HEK293 (cell line): Measurements from ENCODE around the gene OCSTAMP.

ENCODE experiments used
- MYNN ChIP-seq: fragments of 450-650 bp; formaldehyde crosslinking; IDR thresholded peaks from 2 replicates; pipeline ENCODE4 v1.5.1; 2016; ENCODE audit warnings: missing biosample characterization, missing genetic modification characterization, borderline replicate concordance
- SP7 ChIP-seq: fragments of 450-650 bp; formaldehyde crosslinking; IDR thresholded peaks from 2 replicates; pipeline ENCODE4 v1.5.1; 2016; ENCODE audit warnings: missing biosample characterization, missing genetic modification characterization
- TRIM28 ChIP-seq: IDR thresholded peaks from 2 replicates; pipeline ENCODE4 v1.6.1; 2011; ENCODE audit warnings: low read length, control low read depth, borderline replicate concordance
- ZBTB1 ChIP-seq: fragments of 450-650 bp; formaldehyde crosslinking; IDR thresholded peaks from 2 replicates; pipeline ENCODE4 v1.5.1; 2016; ENCODE audit warnings: missing biosample characterization, missing genetic modification characterization
- ZEB2 ChIP-seq: fragments of 450-650 bp; formaldehyde crosslinking; IDR thresholded peaks from 2 replicates; pipeline ENCODE4 v1.5.1; 2016; ENCODE audit warnings: missing biosample characterization, missing genetic modification characterization
- ZFP41 ChIP-seq: fragments of 450-650 bp; formaldehyde crosslinking; IDR thresholded peaks from 2 replicates; pipeline ENCODE4 v1.5.1; 2016; ENCODE audit warnings: missing biosample characterization, missing genetic modification characterization, borderline replicate concordance
- ZNF2 ChIP-seq: fragments of 450-650 bp; formaldehyde crosslinking; IDR thresholded peaks from 2 replicates; pipeline ENCODE4 v1.5.1; 2016; ENCODE audit warnings: missing biosample characterization, missing genetic modification characterization
- TF ChIP-seq, protein P1 (sequence below): fragments of 450-650 bp; formaldehyde crosslinking; IDR thresholded peaks from 2 replicates; pipeline ENCODE4 v1.5.1; 2016; ENCODE audit warnings: missing biosample characterization, missing genetic modification characterization
- TF ChIP-seq, protein P2 (sequence below): fragments of 450-650 bp; formaldehyde crosslinking; IDR thresholded peaks from 2 replicates; pipeline ENCODE4 v1.5.1; 2016; ENCODE audit warnings: missing biosample characterization, missing genetic modification characterization
- TF ChIP-seq, protein P3 (sequence below): fragments of 450-650 bp; formaldehyde crosslinking; IDR thresholded peaks from 2 replicates; pipeline ENCODE4 v1.5.1; 2016; ENCODE audit warnings: missing biosample characterization, missing genetic modification characterization
- TF ChIP-seq, protein P4 (sequence below): fragments of 450-650 bp; formaldehyde crosslinking; IDR thresholded peaks from 2 replicates; pipeline ENCODE4 v1.5.1; 2017; ENCODE audit warnings: missing biosample characterization, missing genetic modification characterization

DNA sequence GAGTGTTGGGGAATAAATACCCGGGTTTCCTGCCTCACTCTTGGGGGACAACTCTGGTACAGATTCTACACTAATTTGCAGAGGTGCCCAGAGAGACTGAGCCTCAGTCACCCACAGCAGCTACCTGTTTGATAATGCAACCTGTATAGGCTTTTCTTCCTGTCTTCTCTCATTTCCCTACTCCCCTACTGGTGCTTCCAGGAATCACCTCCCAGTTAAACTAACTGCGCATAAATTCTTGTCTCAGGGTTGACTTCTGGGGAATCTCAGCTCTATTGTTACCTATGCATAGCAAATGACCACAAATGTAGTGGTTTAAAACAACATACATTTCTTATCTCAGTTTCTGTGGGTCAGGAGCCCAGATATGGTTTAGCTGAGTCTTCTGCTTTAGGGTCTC, 11.3 kb downstream of the OCSTAMP start:
- TF ChIP-seq, protein P1, sequence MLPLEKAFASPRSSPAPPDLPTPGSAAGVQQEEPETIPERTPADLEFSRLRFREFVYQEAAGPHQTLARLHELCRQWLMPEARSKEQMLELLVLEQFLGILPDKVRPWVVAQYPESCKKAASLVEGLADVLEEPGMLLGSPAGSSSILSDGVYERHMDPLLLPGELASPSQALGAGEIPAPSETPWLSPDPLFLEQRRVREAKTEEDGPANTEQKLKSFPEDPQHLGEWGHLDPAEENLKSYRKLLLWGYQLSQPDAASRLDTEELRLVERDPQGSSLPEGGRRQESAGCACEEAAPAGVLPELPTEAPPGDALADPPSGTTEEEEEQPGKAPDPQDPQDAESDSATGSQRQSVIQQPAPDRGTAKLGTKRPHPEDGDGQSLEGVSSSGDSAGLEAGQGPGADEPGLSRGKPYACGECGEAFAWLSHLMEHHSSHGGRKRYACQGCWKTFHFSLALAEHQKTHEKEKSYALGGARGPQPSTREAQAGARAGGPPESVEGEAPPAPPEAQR (tag by site-specific recombination), result no peak
- TF ChIP-seq, protein P2, sequence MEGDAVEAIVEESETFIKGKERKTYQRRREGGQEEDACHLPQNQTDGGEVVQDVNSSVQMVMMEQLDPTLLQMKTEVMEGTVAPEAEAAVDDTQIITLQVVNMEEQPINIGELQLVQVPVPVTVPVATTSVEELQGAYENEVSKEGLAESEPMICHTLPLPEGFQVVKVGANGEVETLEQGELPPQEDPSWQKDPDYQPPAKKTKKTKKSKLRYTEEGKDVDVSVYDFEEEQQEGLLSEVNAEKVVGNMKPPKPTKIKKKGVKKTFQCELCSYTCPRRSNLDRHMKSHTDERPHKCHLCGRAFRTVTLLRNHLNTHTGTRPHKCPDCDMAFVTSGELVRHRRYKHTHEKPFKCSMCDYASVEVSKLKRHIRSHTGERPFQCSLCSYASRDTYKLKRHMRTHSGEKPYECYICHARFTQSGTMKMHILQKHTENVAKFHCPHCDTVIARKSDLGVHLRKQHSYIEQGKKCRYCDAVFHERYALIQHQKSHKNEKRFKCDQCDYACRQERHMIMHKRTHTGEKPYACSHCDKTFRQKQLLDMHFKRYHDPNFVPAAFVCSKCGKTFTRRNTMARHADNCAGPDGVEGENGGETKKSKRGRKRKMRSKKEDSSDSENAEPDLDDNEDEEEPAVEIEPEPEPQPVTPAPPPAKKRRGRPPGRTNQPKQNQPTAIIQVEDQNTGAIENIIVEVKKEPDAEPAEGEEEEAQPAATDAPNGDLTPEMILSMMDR (tag by site-specific recombination), result no peak
- TF ChIP-seq, protein P3, sequence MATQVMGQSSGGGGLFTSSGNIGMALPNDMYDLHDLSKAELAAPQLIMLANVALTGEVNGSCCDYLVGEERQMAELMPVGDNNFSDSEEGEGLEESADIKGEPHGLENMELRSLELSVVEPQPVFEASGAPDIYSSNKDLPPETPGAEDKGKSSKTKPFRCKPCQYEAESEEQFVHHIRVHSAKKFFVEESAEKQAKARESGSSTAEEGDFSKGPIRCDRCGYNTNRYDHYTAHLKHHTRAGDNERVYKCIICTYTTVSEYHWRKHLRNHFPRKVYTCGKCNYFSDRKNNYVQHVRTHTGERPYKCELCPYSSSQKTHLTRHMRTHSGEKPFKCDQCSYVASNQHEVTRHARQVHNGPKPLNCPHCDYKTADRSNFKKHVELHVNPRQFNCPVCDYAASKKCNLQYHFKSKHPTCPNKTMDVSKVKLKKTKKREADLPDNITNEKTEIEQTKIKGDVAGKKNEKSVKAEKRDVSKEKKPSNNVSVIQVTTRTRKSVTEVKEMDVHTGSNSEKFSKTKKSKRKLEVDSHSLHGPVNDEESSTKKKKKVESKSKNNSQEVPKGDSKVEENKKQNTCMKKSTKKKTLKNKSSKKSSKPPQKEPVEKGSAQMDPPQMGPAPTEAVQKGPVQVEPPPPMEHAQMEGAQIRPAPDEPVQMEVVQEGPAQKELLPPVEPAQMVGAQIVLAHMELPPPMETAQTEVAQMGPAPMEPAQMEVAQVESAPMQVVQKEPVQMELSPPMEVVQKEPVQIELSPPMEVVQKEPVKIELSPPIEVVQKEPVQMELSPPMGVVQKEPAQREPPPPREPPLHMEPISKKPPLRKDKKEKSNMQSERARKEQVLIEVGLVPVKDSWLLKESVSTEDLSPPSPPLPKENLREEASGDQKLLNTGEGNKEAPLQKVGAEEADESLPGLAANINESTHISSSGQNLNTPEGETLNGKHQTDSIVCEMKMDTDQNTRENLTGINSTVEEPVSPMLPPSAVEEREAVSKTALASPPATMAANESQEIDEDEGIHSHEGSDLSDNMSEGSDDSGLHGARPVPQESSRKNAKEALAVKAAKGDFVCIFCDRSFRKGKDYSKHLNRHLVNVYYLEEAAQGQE, result no peak
- no peak for TF ChIP-seq SP7
- TF ChIP-seq, protein P4, sequence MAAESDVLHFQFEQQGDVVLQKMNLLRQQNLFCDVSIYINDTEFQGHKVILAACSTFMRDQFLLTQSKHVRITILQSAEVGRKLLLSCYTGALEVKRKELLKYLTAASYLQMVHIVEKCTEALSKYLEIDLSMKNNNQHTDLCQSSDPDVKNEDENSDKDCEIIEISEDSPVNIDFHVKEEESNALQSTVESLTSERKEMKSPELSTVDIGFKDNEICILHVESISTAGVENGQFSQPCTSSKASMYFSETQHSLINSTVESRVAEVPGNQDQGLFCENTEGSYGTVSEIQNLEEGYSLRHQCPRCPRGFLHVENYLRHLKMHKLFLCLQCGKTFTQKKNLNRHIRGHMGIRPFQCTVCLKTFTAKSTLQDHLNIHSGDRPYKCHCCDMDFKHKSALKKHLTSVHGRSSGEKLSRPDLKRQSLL (tag by site-specific recombination), result no peak
- no peak for TF ChIP-seq TRIM28
- no peak for TF ChIP-seq ZFP41 (tag by site-specific recombination)
- no peak for TF ChIP-seq ZBTB1 (tag by site-specific recombination)
- no peak for TF ChIP-seq ZEB2
- no peak for TF ChIP-seq ZNF2 (tag by site-specific recombination)
- no peak for TF ChIP-seq MYNN (tag by site-specific recombination)
